ENCODE results near the gene MED13. TPM values are rescaled to one million over a fixed set of nuclear protein-coding genes. Genes with fewer than 3 reads are reported as not detected.

The MED13 gene
- total RNA-seq, 4 donors from 2014 or later, result 58.8 to 129 (median 75.9) TPM

DNA sequence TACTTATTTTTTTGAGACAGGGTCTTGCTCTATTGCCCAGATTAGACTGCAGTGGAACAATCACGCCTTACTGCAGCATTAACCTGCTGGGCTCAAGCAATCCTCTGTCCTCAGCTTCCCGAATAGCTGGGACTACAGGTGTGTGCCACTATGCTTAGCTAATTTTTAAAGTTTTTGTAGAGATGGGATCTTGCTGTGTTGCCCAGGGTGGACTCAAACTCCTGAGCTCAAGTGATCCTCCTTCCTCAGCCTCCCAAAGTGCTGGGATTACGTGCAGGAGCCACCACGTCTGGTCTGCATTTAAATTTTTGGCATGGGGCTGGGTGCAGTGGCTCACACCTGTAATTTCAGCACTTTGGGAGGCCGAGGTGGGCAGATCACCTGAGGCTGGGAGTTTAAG lies 96.3 kb downstream of the MED13 start:
- H3K4me1 ChIP-seq, result no peaks in the 10 kb centered on the region
- H3K27ac ChIP-seq, result no peak overlapping the region
- WGBS, result 95% methylated on average over 5 of the region's 5 CpGs
- peaks cover 81% of the 10 kb centered on the region for H3K36me3 ChIP-seq
- no peak for DNase-seq (ENCODE audit: low spot score in 2 of 2)
- no peak overlapping the region for H3K4me3 ChIP-seq
- TF ChIP-seq, protein P1, sequence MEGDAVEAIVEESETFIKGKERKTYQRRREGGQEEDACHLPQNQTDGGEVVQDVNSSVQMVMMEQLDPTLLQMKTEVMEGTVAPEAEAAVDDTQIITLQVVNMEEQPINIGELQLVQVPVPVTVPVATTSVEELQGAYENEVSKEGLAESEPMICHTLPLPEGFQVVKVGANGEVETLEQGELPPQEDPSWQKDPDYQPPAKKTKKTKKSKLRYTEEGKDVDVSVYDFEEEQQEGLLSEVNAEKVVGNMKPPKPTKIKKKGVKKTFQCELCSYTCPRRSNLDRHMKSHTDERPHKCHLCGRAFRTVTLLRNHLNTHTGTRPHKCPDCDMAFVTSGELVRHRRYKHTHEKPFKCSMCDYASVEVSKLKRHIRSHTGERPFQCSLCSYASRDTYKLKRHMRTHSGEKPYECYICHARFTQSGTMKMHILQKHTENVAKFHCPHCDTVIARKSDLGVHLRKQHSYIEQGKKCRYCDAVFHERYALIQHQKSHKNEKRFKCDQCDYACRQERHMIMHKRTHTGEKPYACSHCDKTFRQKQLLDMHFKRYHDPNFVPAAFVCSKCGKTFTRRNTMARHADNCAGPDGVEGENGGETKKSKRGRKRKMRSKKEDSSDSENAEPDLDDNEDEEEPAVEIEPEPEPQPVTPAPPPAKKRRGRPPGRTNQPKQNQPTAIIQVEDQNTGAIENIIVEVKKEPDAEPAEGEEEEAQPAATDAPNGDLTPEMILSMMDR (IDR thresholded peaks at IDR 0.05), result no peak
- TF ChIP-seq EP300 (IDR thresholded peaks at IDR 0.05) (no peak), POLR2AphosphoS5 (IDR thresholded peaks at IDR 0.05) (no peak), POLR2A (IDR thresholded peaks at IDR 0.05) (no peak)
- H3K27me3 ChIP-seq, result no peaks in the 10 kb centered on the region
- H3K9me3 ChIP-seq, result no peaks in the 10 kb centered on the region

DNA sequence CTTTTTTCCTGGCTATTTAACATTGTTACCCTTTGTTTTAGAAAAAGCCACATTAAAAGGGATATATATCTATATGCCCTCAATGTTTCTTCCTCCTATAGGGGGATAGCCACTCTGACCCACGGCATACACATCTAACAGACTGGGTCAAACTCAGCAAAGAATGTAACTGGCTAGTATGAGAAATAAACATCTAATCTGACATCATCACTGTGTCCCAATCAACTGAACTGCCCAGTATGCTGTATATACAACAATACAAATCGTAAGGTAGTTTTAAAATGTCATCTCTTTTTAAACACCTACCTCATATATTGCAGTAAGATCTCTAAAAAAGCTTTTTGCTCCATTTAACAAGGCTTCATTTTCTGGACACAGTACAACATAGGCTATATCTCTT lies 97.3 kb downstream of the MED13 start:
- WGBS, result 95% methylated on average over 2 of the region's 2 CpGs
- peaks cover 85% of the 10 kb centered on the region for H3K36me3 ChIP-seq
- DNase-seq (ENCODE audit: low spot score in 2 of 2), result no peak

GRCh38 chr17:61966191-61966590 lies 98.9 kb downstream of the MED13 start:
- 0% methylated on average over 1 of the region's 1 CpG for WGBS
- TF ChIP-seq POLR2AphosphoS5 (IDR thresholded peaks at IDR 0.05) (no peak), EP300 (IDR thresholded peaks at IDR 0.05) (no peak), POLR2A (IDR thresholded peaks at IDR 0.05) (no peak)
- TF ChIP-seq, protein P1 (IDR thresholded peaks at IDR 0.05), result no peak
- peaks cover 86% of the 10 kb centered on the region for H3K36me3 ChIP-seq
- H3K27me3 ChIP-seq, result no peaks in the 10 kb centered on the region
- no peaks in the 10 kb centered on the region for H3K4me1 ChIP-seq
- no peak overlapping the region for H3K4me3 ChIP-seq
- no peaks in the 10 kb centered on the region for H3K9me3 ChIP-seq
- DNase-seq (ENCODE audit: low spot score in 2 of 2), result no peak
- H3K27ac ChIP-seq, result no peak overlapping the region

More for the DNA sequence above, 97.3 kb downstream of the MED13 start:
- no peaks in the 10 kb centered on the region for H3K27me3 ChIP-seq
- no peaks in the 10 kb centered on the region for H3K9me3 ChIP-seq
- TF ChIP-seq POLR2A (IDR thresholded peaks at IDR 0.05) (no peak), EP300 (IDR thresholded peaks at IDR 0.05) (no peak), POLR2AphosphoS5 (IDR thresholded peaks at IDR 0.05) (no peak)
- TF ChIP-seq, protein P1 (IDR thresholded peaks at IDR 0.05), result no peak
- H3K4me3 ChIP-seq, result no peak overlapping the region
- no peaks in the 10 kb centered on the region for H3K4me1 ChIP-seq
- no peak overlapping the region for H3K27ac ChIP-seq

DNA sequence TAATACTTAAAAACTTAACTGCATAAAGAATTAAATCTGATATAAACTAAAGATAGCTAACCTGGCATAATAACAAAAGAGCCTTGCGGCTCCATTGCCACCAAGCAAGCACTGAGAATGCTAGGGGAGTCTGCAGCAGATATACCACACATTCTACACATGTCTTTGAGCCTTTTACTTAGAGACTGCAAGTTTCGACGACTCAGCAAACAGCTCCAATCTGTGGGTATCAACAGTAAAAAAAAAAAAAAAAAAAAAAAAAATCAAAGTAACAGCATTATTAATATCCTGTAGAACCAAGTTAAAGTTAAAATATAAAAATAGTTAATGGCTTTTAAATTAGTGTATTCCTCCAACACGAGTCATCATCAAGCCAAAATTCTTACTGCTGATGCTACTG lies 109.5 kb downstream of the MED13 start:
- Histone ChIP-seq H3K36me3 (peaks cover 75% of the 10 kb centered on the region), H3K27ac (no peak overlapping the region), H3K4me3 (no peak overlapping the region), H3K27me3 (no peaks in the 10 kb centered on the region), H3K9me3 (no peaks in the 10 kb centered on the region), H3K4me1 (no peaks in the 10 kb centered on the region)
- WGBS, result 81% methylated on average over 4 of the region's 4 CpGs
- DNase-seq (ENCODE audit: low spot score in 2 of 2), result no peak
- TF ChIP-seq EP300 (IDR thresholded peaks at IDR 0.05) (no peak), POLR2A (IDR thresholded peaks at IDR 0.05) (no peak), POLR2AphosphoS5 (IDR thresholded peaks at IDR 0.05) (no peak)
- TF ChIP-seq, protein P1 (IDR thresholded peaks at IDR 0.05), result no peak

DNA sequence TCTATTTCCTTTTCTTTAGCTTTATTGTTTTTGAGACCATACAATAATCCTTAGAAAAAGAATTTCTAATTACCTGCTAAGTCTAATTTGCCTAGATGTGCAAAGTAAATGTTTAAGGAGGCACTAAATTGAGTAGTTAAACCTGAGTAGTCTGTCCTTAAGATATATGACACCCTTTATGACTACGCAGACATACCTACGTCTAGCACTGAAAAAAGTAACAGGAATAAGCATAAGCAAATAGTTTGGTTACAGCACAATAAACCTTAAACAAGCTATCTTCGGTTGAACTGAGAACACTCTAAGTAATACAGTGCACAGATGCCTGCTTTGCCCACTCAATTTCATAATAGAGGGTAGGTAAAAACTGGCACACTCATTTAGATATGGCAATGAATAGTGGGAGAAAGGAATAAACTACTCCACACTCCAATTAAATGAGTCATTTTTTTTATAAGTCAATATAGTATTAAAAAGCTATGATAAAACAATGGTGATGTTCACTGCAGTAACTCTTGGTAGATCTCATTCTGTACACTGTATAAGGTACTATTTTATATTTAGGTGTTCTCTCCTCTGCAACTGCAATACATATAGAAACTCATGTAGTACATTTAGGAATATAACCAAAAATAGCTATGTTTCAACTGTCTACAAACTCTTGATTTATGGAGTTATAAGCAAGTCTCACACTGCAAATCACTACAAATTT lies 117.6 kb downstream of the MED13 start:
- Histone ChIP-seq H3K27me3 (no peaks in the 10 kb centered on the region), H3K27ac (no peak overlapping the region), H3K4me1 (no peaks in the 10 kb centered on the region), H3K36me3 (peaks cover 86% of the 10 kb centered on the region), H3K4me3 (no peak overlapping the region), H3K9me3 (no peaks in the 10 kb centered on the region)
- no peak for TF ChIP-seq POLR2A (IDR thresholded peaks at IDR 0.05)
- TF ChIP-seq EP300 (IDR thresholded peaks at IDR 0.05), result no peak
- TF ChIP-seq POLR2AphosphoS5 (IDR thresholded peaks at IDR 0.05), result no peak
- TF ChIP-seq, protein P1 (IDR thresholded peaks at IDR 0.05), result no peak
- no peak for DNase-seq (ENCODE audit: low spot score in 2 of 2)
- 83% methylated on average over 3 of the region's 3 CpGs for WGBS
